CD4-positive, alpha-beta T cell treated with Interferon alpha-2 for 1 hour (primary cell): ENCODE data around the gene GPRIN3.

Source experiments
- DNase-seq, 2 donors: peaks; one replicate each; pipeline ENCODE4 v3.0.0-alpha.2; 2020 to 2022

GPRIN3 gene

GRCh38 chr4:89307446-89308160, at the start of gene GPRIN3:
Gene GPRIN3 (minus strand): TSS chr4:89307800. CDS start chr4:89250110, 57,690 bp downstream.
- peak; percentile 56 to 71 for DNase-seq

- DNase-seq, result no peak
Measured at GRCh38 chr4:89357340-89357739, 49.7 kb upstream of the GPRIN3 start.

GRCh38 chr4:89356086-89356485, 48.5 kb upstream of the GPRIN3 start:
- no peak for DNase-seq

GRCh38 chr4:89353514-89353913, 45.9 kb upstream of the GPRIN3 start:
- DNase-seq, result peak in 1 of 2 donors; percentile 11

- no peak for DNase-seq
Measured at GRCh38 chr4:89352541-89352940, 44.9 kb upstream of the GPRIN3 start.

GRCh38 chr4:89351201-89351600, 43.6 kb upstream of the GPRIN3 start:
- no peak for DNase-seq

GRCh38 chr4:89347363-89348025, 39.9 kb upstream of the GPRIN3 start:
- DNase-seq, result no peak

- DNase-seq, result no peak
Measured at GRCh38 chr4:89344571-89344970, 37.0 kb upstream of the GPRIN3 start.

- no peak for DNase-seq
Measured at GRCh38 chr4:89338206-89338605, 30.6 kb upstream of the GPRIN3 start.

GRCh38 chr4:89337681-89338080, 30.1 kb upstream of the GPRIN3 start:
- peak in 1 of 2 donors; percentile 64 for DNase-seq

- no peak for DNase-seq
Measured at GRCh38 chr4:89336818-89337420, 29.3 kb upstream of the GPRIN3 start.

GRCh38 chr4:89334830-89335229, 27.2 kb upstream of the GPRIN3 start:
- no peak for DNase-seq

GRCh38 chr4:89334311-89334710, 26.7 kb upstream of the GPRIN3 start:
- no peak for DNase-seq

- no peak for DNase-seq
Measured at GRCh38 chr4:89331686-89332544, 24.3 kb upstream of the GPRIN3 start.

- DNase-seq, result no peak
Measured at GRCh38 chr4:89331197-89331596, 23.6 kb upstream of the GPRIN3 start.

- DNase-seq, result no peak
Measured at GRCh38 chr4:89329280-89329679, 21.7 kb upstream of the GPRIN3 start.

- DNase-seq, result peak in 1 of 2 donors; percentile 55
Measured at GRCh38 chr4:89324671-89325070, 17.1 kb upstream of the GPRIN3 start.

- no peak for DNase-seq
Measured at GRCh38 chr4:89322671-89323070, 15.1 kb upstream of the GPRIN3 start.

- DNase-seq, result no peak
Measured at GRCh38 chr4:89319756-89320155, 12.2 kb upstream of the GPRIN3 start.

GRCh38 chr4:89316931-89317366, 9.3 kb upstream of the GPRIN3 start:
- peak in 1 of 2 donors; percentile 61 for DNase-seq

- no peak for DNase-seq
Measured at GRCh38 chr4:89316211-89316610, 8.6 kb upstream of the GPRIN3 start.

- no peak for DNase-seq
Measured at GRCh38 chr4:89314291-89314690, 6.7 kb upstream of the GPRIN3 start.

- no peak for DNase-seq
Measured at GRCh38 chr4:89312066-89312465, 4.5 kb upstream of the GPRIN3 start.
